OCI-LY1 (cell line): Measurements from ENCODE around the gene PZP.

Experiments used
- H2AFZ ChIP-seq: fragments of 200-600 bp; sonication (generic), shearing (Covaris generic); 2 replicates; pipeline ENCODE4 v1.6.0; 2014; ENCODE audit warnings: antibody characterized with exemption, mild to moderate bottlenecking, low read length
- H3F3A ChIP-seq: fragments of 200-600 bp; sonication (generic), shearing (Covaris generic); 2 replicates; pipeline ENCODE4 v1.6.0; 2014; ENCODE audit warnings: mild to moderate bottlenecking, antibody characterized with exemption, low read length, moderate library complexity; ENCODE audit not compliant: insufficient read depth
- H3K27ac ChIP-seq: fragments of 200-600 bp; sonication (generic); 2 replicates; pipeline ENCODE4 v1.5.1; 2014; ENCODE audit warnings: low read length, mixed run types, mild to moderate bottlenecking, low read depth; ENCODE audit not compliant: poor library complexity, severe bottlenecking
- H3K27me3 ChIP-seq: fragments of 200-600 bp; sonication (generic); 2 replicates; pipeline ENCODE4 v1.6.0; 2014; ENCODE audit warnings: antibody characterized with exemption, mild to moderate bottlenecking, low read length, moderate library complexity; ENCODE audit not compliant: insufficient read depth
- H3K36me3 ChIP-seq: fragments of 200-600 bp; sonication (generic); 2 replicates; pipeline ENCODE4 v1.6.1; 2014; ENCODE audit warnings: mild to moderate bottlenecking, antibody characterized with exemption, low read length, moderate library complexity, mixed read lengths; ENCODE audit not compliant: insufficient read depth
- H3K4me1 ChIP-seq: fragments of 200-600 bp; sonication (generic); 2 replicates; pipeline ENCODE4 v1.5.1; 2014; ENCODE audit warnings: mild to moderate bottlenecking, low read length, moderate library complexity; ENCODE audit not compliant: insufficient read depth, severe bottlenecking
- H3K4me2 ChIP-seq: fragments of 200-600 bp; sonication (generic), shearing (Covaris generic); 2 replicates; pipeline ENCODE4 v1.6.1; 2014; ENCODE audit warnings: low read length
- H3K4me3 ChIP-seq: fragments of 200-600 bp; sonication (generic); 2 replicates; pipeline ENCODE4 v1.5.1; 2014; ENCODE audit warnings: low read length, low read depth, mild to moderate bottlenecking, mixed read lengths; ENCODE audit not compliant: poor library complexity, severe bottlenecking
- H3K79me2 ChIP-seq: fragments of 200-600 bp; shearing (Covaris generic); 2 replicates; pipeline ENCODE4 v1.6.1; 2016; ENCODE audit warnings: mixed run types, low read length, mixed read lengths; ENCODE audit not compliant: insufficient read depth
- H3K9ac ChIP-seq: fragments of 200-600 bp; sonication (generic), shearing (Covaris generic); 2 replicates; pipeline ENCODE4 v1.6.1; 2014; ENCODE audit warnings: mild to moderate bottlenecking, low read length, mixed read lengths
- H3K9me2 ChIP-seq: fragments of 200-600 bp; sonication (generic), shearing (Covaris generic); 2 replicates; pipeline ENCODE4 v1.6.1; 2014; ENCODE audit warnings: low read depth, mild to moderate bottlenecking, low read length, mixed read lengths
- H3K9me3 ChIP-seq: fragments of 200-600 bp; shearing (Covaris generic); 2 replicates; pipeline ENCODE4 v1.6.1; 2014; ENCODE audit warnings: low read length, mixed read lengths
- H4K20me1 ChIP-seq: fragments of 200-600 bp; sonication (generic), shearing (Covaris generic); 2 replicates; pipeline ENCODE4 v1.6.0; 2016; ENCODE audit warnings: mild to moderate bottlenecking, low read length; ENCODE audit not compliant: insufficient read depth
- EZH2 ChIP-seq: fragments of 200-600 bp; sonication (generic), shearing (Covaris generic); IDR thresholded peaks from 2 replicates; pipeline ENCODE4 v1.8.0; 2017; ENCODE audit warnings: borderline replicate concordance, mixed run types, mild to moderate bottlenecking, antibody characterized with exemption, low read length, moderate library complexity, mixed read lengths
- TF ChIP-seq, protein P1 (sequence below): fragments of 200-600 bp; sonication (generic), shearing (Covaris generic); IDR thresholded peaks from 2 replicates; pipeline ENCODE4 v1.5.1; 2017; ENCODE audit warnings: mild to moderate bottlenecking, antibody characterized with exemption, low read length, moderate library complexity, mixed read lengths

Gene PZP

DNA sequence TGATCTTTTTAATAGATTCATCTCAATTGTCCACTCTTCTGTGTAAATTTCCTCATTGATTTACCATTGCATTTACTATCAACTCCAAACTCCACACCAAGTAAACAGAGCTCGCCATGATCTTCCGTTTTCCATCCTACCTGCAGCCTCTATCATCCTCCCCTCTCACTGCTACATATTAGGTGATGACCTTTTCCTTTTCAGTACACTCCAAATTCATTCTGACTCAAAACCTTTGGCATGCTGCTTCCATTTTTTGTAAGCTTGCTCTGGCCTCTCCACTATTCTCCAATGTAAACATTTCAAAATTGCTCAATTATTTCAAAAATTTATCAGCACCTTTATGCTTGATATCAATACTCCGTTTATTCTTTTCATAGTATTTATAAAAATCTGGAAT, 40.2 kb upstream of the PZP start:
- Histone ChIP-seq H3K4me3 (no peak overlapping the region), H3K9me3 (no peaks in the 10 kb centered on the region), H3K4me2 (no peak overlapping the region), H3K27ac (no peak overlapping the region), H2AFZ (no peak overlapping the region), H3K4me1 (no peaks in the 10 kb centered on the region), H3K9me2 (no peaks in the 10 kb centered on the region), H3K9ac (no peak overlapping the region), H3K79me2 (no peaks in the 10 kb centered on the region), H3K27me3 (0 out of 2 replicates have a peak, but pooled peaks cover 4% of the 10 kb centered on the region), H4K20me1 (no peaks in the 10 kb centered on the region), H3F3A (no peaks in the 10 kb centered on the region), H3K36me3 (no peaks in the 10 kb centered on the region)
- TF ChIP-seq EZH2, result no peak
- TF ChIP-seq, protein P1, sequence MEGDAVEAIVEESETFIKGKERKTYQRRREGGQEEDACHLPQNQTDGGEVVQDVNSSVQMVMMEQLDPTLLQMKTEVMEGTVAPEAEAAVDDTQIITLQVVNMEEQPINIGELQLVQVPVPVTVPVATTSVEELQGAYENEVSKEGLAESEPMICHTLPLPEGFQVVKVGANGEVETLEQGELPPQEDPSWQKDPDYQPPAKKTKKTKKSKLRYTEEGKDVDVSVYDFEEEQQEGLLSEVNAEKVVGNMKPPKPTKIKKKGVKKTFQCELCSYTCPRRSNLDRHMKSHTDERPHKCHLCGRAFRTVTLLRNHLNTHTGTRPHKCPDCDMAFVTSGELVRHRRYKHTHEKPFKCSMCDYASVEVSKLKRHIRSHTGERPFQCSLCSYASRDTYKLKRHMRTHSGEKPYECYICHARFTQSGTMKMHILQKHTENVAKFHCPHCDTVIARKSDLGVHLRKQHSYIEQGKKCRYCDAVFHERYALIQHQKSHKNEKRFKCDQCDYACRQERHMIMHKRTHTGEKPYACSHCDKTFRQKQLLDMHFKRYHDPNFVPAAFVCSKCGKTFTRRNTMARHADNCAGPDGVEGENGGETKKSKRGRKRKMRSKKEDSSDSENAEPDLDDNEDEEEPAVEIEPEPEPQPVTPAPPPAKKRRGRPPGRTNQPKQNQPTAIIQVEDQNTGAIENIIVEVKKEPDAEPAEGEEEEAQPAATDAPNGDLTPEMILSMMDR, result no peak

- H3K9me2 ChIP-seq, result no peaks in the 10 kb centered on the region
- no peaks in the 10 kb centered on the region for H3K4me1 ChIP-seq
- no peaks in the 10 kb centered on the region for H3K36me3 ChIP-seq
- TF ChIP-seq, protein P1, result no peak
- no peak for TF ChIP-seq EZH2
- H3K9me3 ChIP-seq, result no peaks in the 10 kb centered on the region
- H3K4me3 ChIP-seq, result no peak overlapping the region
- H3F3A ChIP-seq, result no peaks in the 10 kb centered on the region
- no peaks in the 10 kb centered on the region for H3K79me2 ChIP-seq
- H2AFZ ChIP-seq, result no peak overlapping the region
- H4K20me1 ChIP-seq, result no peaks in the 10 kb centered on the region
- no peak overlapping the region for H3K27ac ChIP-seq
- H3K27me3 ChIP-seq, result 0 out of 2 replicates have a peak, but pooled peaks cover 4% of the 10 kb centered on the region
- no peak overlapping the region for H3K9ac ChIP-seq
- no peak overlapping the region for H3K4me2 ChIP-seq
Measured at GRCh38 chr12:9244894-9245293, 36.7 kb upstream of the PZP start.

- Histone ChIP-seq H3K9ac (no peak overlapping the region), H3K36me3 (no peaks in the 10 kb centered on the region), H3F3A (no peaks in the 10 kb centered on the region), H3K79me2 (no peaks in the 10 kb centered on the region), H3K4me3 (no peak overlapping the region), H3K27me3 (0 out of 2 replicates have a peak, but pooled peaks cover 4% of the 10 kb centered on the region), H2AFZ (no peak overlapping the region), H3K27ac (no peak overlapping the region), H3K9me3 (no peaks in the 10 kb centered on the region), H3K4me2 (no peak overlapping the region), H3K4me1 (no peaks in the 10 kb centered on the region), H3K9me2 (no peaks in the 10 kb centered on the region), H4K20me1 (no peaks in the 10 kb centered on the region)
- TF ChIP-seq, protein P1, result no peak
- no peak for TF ChIP-seq EZH2
Measured at GRCh38 chr12:9243999-9244649, 35.9 kb upstream of the PZP start.
